ENCODE data around the gene FGF1.
"Not testable (repeated sequence)": the region's sequence is repeated elsewhere in the genome, so short reads cannot be mapped to it uniquely, and the experiment has no call there.

FGF1 gene

DNA sequence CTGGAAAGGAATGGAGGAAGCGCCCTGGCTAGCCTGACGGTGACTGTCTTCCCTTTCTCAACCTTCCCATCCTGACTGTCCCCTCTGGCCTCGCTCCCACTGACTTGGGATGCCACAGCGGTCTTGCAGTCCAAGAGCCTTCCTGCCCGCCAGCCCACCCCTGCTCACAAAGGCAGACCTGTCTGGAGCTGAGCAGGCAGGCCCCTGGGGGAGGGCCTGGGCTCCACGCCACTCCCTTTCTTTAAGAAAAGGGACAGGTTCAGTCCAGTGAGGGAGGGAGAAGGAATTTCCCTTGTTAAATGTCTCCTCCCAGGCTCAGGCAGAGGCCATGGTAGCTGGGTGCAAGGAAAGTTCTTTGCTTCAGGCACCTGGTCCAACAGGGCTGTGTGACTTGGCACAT lies 18.1 kb downstream of the FGF1 start:
- no peak for DNase-seq

DNA sequence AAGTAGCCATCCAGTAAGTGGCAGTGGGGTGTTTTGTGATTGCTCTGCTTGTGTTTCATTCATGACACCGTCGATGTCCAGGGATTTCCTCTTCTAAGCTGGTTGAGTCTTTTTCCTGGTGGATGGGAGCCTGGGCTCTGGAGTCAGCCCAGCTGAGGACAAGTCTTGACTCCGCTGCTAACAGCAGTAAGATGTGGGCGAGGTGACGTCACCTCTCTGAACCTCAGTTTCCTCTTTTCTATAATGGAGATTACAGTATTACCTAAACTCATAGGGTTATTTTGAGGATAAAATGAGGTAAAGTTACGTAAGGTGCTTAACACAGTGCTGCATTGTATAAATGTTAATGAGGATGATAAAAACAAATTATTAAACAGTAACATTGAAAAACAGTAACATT lies 21.3 kb downstream of the FGF1 start:
- no peak for DNase-seq

DNA sequence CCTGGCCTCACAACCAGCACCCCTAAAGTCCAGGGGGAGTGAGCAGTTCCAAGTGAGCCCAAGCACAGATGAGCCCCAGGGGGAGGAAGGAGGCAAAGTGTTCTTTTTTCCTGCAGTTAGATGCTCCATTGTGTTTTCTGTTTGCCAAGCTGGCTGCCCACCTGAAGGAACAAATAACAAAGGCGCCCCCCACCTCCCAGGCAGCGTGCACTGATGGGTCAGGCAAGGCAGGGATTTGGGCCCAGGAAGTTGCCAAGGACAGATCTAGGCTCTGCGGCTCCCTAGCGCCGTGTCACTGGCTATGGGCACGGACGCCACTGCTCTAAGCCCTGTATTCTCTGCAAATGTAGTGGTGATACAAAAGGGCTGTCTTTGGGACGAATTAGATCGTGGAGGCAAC lies 21.8 kb downstream of the FGF1 start:
- no peak for DNase-seq

DNA sequence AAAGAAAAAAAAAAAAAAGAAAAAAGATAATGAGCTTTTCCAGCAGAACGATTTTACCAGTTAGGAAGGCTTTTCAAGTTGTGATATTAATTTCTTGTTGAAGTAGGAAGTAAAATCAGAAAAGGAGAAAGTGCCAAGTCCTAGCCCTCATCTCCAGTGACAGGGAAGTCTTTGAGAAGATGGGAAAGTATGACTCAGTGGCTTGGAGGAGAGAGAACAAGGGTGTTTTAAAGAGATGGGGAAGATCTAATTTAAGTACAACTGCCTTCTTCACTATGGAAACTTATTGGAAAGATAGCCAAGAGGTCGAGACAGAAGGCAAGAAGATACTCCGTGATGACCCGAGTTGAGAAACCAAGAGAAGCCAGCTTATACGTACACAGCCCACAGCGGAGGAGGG lies 22.6 kb downstream of the FGF1 start:
- no peak for DNase-seq

DNA sequence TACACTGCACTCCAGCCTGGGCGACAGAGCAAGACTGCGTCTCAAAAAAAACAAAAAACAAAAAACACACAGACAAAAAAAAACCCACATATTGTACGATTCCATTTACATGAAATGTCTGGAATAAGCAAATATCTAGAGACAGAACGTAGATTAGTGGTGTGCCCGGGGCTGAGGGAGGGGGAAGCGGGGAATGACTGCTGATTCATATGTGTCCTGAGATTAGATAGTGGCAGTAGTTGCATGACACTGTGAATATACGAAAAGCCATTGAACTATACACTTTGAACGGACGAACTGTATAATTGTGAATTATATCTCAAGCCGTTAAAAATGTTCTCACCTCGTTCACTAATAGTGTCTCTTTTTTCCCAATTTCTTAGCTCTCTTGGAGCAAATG lies 23.9 kb downstream of the FGF1 start:
- DNase-seq: no peak

DNA sequence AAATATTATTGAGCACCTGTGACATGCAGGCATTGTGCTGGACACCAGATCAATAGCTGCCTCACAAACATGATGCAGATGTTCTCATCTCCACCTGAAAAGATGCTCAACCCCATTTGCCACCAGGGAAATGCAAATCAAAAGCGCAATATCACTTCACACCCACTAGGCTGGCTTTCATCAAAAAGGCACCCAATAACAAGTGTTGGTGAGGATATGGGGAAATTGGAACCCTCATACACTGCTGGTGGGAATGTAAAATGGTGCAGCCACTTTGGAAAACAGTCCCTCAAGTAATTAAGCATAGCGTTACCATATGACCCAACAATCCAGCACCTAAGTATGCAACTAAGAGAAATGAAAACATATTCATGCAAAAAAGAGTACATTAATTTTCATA lies 24.7 kb downstream of the FGF1 start:
- DNase-seq: no peak

DNA sequence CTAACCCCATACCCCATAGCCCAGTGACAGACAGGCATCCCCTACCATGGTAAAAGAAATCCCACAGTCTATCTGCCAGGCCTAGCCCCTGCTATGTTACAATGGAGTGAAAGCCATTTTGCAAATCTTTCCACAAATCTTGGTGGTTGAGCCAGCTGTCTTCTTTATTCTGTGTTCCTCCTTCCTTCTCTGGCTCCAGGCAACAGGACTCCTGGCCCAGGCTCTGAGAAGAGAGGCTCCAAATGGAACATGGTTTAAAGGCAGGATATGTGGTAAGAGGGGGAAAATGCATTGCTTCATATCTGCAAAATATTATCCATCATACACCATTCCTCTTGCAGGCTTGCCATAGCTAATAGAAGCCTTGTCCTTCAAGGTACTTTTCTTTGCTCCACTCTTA lies 25.2 kb downstream of the FGF1 start:
- no peak for DNase-seq

DNA sequence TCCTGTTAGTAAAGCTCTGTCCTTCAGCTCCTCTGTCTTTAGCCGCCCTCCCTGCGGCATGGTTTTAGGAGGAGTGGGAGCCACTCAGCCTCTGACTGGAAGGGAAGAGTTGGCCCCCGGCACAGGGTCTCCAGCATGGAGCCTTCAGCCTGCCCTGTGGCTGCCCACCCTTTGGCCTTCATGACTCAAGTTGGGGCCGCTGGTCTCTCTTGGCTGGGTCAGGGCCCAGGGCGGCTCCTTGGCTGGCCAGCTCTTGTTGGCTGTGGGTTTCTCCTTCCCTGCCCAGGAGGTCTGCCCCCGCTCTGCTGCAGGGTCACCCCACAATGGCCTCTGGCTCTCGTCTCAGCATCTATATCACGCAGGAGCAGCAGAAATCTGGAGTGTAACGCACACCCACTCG lies 25.7 kb downstream of the FGF1 start:
- DNase-seq: no peak

DNA sequence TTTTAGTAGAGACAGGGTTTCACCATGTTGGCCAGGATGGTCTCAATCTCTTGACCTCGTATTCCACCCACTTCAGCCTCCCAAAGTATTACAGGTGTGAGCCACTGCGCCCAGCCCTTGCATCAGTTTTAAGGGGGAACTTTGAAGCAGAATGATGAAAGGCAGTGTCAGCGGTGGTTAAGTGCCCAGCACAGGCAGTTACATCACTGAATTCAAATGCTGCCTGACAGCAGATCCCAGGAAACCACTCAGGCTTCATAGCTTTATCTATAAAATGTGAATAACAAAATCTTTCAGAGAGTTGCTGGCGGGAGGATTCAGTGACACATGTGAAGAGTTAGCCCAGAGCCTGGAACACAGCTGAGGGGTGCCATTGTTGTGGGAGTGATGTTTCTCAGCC lies 26.5 kb downstream of the FGF1 start:
- DNase-seq: no peak

DNA sequence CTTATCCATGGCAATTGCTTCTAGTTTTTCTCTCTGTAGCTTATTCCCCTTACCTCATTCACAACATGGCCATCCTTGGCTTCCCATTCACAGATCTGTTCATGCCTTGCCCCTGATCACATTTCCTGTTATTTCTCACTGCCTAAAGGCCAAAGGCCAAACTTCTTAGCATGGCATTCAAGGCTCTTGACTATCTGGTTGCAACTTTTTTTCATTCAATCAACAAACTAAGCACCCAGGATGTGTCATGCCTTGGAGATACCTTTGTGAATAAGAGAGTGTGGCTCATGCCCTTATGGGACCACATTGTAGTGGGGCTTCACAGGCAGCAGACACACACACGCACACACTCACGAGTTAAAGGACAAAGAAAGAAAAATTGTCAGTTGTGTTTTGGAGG lies 27.6 kb downstream of the FGF1 start:
- DNase-seq: no peak

DNA sequence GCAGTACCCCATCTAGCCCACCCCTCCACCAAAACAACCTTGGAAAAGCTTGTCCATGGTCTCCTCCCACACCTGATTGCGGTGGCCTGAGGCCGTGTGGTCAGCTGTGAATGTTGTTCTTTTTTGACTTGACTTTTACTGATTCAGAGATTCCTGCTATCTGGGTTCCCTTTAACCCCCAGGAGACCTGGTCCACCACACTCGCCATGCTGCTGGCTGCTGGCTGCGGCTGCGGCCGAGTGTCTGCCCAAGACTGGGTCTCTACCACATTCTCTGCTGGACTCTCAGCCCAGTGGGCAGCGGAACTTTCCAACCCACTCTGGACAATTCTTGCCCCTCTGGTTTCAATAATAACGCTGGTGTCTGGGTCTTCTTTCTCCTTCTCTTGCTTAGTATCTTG lies 28.4 kb downstream of the FGF1 start:
- DNase-seq: no peak

DNA sequence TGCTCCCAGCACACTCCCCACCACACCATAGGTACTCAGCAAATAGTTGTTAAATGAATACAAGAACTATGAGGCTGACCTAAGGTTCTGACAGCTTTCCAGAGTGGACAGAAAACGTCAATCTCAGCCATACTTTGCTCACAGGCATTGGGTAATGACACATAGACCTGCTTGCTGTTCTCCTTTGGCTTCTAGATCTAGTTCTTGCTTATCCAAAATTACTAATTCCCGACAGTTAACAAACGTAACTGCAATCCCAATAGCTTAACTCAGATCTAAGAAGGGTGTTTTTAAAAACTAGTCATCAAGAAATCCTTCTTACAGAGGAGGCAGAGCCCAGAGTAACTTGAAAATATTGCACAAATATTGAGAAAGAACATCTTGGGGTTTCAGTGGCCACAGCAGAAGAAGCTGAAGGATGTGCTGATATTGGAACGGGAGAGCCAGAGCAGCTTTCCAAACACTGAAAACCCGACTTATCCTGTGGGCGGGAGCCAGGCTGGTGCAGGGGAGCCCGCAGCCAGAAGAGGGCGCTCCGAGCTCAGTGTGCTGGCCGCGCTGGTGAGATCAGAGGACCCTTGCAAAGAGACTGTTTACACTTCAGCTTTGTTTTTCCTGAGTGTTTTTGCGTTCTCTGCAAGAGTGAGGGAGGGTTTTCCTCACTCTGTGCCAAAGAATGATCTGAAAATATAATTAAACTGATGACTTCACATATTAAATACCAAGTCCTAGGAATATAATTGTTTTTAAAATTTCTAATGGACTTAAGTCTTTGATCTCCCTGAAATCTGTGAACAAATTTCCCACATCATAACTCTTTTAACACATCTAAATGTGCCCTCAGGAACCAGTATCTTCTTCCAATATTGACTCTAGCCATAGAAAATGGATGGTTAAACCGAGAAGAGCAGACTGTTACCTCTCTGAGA lies 30.3 kb downstream of the FGF1 start:
- peak; percentile 22 to 58 (median 24) for DNase-seq

DNA sequence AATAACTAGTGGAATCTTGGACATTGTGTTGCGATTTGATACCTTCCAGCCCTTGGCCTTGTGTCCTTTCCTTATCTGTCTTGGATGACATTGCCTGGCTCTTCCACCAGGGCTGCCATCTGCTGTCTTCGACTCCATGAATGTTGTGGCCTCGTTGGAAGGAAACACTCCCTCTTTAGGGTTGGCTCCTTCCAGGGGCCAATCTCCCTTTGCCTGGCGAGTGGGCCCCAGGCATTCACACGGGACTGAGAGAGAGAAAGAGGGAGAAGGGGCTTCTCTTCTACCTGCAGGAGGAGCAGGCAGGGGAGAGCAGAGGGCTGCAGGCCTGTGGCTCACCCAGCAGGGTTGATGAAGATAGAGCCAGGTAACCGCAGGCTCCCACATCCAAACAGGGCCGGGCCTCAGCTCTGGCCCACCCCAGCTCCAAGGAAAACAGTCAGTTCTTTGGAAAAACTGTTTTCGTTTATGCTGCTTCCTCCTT lies 31.3 kb downstream of the FGF1 start:
- no peak for DNase-seq

DNA sequence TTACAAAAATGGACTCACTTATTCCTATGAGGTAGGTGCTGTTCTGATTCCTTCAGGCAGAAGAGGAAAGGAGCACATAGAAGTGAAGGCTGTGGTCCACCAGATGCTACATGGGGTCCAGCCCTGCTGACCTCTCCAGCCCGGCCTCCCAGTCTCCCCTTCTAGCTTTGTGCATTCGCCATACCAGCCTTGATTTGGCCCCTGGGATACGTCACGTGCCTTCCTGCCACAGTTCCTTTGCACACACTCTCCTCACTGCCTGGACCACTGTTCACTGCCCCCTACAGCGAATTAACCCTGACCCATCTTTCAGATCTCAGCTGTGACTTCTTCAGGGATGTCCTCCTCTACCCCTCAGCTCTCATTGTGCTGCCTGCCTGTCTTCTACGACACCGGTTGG lies 32.6 kb downstream of the FGF1 start:
- no peak for DNase-seq

DNA sequence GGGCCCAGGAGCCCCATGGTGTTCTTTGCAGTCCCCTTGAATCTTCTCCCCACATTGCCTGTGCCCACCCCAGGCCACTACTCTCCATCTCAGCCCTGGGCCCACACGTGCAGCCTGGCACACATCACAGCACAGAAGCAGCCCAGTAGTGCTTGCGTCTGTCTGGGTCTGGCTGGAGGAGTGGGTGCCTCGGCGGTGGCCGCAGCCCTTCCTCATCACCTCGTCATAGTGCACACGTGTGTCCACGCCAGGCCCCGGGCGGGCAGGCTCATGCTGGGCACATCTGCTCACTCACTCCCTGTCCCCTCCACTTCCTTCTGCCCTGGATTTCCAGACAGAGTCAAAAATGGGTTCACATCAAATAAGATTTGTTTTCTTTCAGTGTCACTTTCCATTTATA lies 33.3 kb downstream of the FGF1 start:
- no peak for DNase-seq

DNA sequence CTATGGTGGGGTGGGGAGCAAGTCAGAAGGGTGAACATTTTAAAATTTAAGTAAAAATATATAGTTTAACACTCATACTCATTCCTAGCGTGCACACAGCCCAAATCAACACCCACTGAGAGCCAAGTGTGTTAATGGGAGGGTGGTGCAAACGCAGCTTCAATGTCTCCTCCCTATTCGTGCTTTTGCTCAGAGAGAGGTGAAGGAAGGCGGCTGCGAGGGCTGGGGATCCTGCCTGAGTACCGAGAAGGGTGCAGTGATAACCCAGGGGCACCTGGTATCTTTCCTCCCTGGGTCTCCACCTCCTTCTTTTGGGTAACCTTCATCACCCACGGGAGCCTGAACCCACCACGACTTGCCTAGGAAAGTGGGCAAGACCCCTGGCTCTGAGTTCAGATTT lies 35.0 kb downstream of the FGF1 start:
- DNase-seq: no peak

DNA sequence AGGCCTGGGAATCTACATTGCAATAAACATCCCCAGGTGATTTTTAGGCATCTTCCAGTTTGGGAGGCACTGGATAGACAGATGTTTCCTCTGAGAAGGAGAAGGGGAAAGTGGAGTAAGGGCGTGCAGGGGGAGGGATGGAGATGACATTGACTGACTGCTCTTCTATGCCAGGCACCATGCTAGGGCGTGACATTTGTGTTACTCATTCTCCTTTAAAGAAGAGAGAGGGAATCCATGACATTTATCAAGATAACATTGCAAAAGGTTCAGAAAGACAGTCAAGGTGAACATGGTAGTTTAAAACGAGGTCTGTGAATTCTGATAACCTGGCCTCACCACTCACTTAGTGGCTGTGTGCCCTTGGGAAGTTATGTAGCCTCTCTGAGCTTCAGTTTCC lies 35.8 kb downstream of the FGF1 start:
- DNase-seq: no peak

DNA sequence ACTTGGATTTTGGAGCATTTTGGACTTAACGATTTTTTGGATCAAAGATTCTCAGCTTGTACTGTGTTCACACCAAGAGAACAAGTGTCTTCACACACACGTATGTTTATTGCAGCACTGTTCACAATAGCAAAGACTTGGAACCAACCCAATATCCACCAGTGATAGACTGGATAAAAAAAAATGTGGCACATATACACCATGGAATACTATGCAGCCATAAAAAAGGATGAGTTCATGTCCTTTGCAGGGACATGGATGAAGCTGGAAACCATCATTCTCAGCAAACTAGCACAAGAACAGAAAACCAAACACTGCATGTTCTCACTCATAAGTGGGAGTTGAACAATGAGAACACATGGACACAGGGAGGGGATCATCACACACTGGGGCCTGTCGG lies 37.8 kb downstream of the FGF1 start:
- DNase-seq: not testable (repeated sequence)

DNA sequence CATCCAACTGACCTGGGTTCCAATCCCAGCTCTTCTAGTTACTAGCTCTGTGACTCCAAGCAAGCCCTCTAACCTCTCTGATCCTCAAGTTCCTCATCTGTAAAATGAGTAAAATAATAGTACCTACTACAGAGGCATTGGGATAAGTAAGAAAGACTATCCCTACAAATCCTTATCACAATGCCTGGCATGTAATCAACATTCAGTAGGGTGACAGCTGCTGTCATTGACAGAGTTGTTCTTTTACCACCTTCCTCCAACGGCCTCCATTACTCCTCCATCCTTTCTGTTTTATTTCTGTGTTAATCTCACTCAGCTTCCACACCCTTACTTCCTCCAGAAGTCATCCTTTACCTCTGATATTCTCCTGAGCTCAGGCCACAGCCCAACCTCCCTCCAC lies 40.4 kb downstream of the FGF1 start:
- DNase-seq: no peak

DNA sequence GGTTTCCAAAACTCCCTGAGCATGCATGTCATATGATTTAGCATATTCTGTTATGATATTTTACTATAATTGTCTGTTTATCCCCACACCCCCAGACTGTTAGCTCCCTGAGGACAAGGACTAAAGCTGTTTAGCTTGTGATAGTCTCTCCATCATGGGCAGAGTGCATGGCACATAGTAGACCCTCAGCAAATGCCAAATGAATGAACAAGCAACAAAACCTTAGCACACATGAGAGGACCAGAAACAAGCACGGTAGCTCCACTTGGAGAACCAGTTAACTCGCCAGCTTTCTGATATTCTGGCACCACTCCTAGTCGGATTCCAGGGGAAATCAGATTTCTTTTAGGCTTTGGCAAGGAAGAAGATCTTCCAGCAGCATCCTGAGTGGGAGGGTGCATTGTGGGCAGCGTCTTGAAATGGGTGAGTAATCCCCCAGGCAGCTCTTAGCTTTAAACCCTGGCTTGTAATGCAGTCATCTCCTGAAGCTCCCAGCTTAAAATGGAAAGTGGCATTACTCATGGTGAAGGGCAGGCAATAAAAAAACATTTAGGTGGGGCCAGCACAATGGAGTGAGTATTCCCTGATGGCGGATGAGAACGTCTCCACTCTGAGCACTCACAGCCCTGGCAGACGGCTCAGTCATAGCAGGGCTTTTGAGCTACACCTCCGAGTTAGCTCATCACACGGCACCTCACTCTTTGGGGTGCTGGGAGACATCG lies 41.1 kb downstream of the FGF1 start:
- DNase-seq: no peak

DNA sequence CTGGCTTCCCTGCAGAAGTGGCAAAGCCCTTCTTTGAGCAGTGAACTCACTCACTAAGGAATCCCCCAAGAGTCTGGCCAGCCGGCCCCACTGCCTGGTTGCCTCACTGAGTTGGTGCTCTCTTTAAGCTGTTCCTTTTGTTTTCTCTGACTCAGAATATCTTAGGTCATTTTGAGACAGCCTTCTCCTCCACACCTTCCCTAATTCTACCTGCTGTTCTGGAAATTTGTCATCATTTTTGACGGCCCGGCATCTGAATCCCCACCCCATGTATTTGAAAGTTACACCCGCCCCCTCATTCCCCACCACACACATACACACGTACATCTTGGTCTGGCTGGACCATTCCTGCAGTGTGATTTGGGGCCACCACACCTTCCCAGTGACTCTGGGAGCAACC lies 41.8 kb downstream of the FGF1 start:
- DNase-seq: no peak

DNA sequence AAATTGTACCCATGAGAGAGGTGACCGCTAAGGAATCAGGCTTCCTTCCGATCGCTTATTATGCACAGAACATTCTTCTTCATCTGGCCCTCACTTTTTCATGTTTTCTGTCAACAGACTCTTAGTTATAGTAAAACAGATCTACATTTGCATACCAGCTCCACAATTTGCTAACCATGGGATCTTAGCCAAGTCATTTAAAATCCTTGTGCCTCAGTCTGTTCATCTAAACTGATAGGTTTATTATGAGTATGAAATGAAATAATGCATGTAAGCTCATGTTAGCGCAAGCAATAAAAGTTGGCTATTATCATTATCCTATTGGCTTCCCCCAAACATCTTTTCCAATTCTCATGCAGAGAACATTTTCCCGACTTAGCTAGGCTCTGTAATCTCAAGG lies 42.3 kb downstream of the FGF1 start:
- DNase-seq: no peak

DNA sequence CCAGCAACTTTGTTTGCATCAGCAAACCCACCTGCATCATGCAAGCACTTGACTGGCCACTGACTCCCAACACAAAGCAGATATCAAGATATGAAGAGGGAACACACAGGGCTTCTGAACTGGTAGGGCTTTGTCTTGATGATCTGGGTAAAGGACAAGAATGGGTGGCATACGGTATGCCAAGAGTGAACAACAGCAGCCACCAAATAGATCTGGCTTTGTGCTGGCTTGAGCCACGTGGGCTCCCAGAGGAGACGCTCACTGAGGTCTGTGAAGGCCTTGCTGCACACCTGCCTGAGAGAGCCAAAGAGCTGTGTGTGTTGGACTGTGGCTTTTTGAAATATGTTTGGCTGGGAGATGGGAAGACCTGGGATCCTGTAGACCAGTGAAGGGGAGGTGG lies 43.5 kb downstream of the FGF1 start:
- DNase-seq: no peak

DNA sequence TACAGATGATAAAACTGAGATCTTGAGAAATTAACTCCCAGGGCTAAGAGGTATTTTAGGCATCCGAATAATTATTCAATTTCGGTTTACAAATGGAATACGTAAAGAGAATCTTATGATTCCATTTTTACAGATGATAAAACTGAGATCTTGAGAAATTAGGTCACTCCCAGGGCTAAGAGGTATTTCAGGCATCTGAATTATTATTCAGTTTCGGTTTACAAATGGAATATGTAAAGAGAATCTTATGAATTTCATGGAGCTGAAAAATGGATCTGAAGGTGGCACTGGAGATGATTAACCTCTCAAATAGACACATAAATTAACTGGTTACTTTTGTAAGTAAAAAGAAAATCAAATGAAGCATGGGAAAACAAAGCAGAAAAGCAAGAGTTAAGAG lies 44.2 kb downstream of the FGF1 start:
- no peak for DNase-seq
